HG02571 (cell line): ENCODE results near the gene DNAJB14.
"Not testable (repeated sequence)": the region's sequence is repeated elsewhere in the genome, so short reads cannot be mapped to it uniquely, and the experiment has no call there.

ENCODE experiments used
- ATAC-seq: cut with Tn5 transposase; IDR thresholded peaks from one replicate; pipeline ENCODE4 v1.9.1; 2021; ENCODE audit warnings: mild to moderate bottlenecking, moderate library complexity; ENCODE audit not compliant: unreplicated experiment

Gene DNAJB14

DNA sequence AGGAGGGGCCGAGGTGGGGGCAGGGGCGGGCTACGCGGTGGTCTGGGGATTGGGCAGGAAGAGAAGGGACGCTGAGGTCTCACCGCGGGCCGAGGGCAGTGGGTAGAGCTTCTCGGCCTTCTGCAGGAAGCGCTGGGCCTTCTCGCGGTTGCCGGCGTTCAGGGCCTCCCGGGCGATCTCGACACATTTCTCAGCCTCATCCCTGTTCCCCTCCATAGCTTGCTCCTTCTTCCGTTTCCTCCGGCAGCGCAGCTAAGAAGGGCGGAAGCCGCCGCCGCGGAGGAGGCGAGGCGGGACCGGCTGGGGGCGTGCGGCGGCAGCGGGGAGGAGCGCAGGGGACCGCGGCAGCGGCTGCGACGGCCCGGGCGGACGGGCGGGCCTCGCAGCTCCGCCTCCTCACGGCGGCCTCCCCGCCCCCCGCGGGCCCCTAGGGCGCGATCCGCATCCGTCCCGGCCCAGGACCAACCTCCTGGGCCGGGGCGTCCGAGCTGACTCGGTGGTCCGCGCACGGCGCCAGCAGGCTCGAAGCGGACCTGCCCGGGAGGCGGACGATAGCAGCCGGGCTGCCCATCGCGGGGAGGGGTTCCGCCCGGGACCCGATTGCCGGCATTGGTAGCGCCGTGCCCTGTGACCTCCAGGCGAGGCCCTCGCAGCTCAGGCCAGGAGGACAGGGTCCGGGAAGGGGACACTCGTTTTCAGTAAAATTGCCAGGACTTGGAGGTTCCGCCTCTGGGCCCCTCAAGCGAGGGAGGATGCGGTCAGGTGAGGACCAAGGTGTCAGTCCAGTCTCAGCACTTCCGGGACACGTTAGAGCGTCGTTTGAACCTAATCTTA lies at the start of gene DNAJB14:
TSS of gene DNAJB14 (minus strand) at position 263 of the 834 bp plus-strand sequence. CDS start at position 216, 47 bp downstream.
- peak; percentile 44 for ATAC-seq

DNA sequence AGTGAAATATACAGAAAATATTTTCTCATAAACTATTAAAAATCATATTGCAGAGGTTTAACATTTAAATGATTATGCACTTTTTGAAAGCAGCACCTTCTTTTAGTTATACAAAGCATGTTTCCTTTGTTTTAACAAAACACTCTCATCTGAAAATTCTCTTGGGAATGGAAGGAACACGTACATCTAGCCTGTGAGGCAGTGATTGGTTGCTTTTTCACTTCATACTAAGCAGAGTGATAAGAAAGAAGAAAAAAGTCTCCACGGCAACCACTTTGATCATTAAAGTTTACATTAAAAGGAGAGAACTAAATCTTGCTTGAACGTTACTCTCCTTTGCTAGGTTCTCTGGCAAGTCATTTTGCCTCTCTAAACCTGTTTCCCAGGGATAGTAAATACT lies 45.3 kb upstream of the DNAJB14 start:
- no peak for ATAC-seq

DNA sequence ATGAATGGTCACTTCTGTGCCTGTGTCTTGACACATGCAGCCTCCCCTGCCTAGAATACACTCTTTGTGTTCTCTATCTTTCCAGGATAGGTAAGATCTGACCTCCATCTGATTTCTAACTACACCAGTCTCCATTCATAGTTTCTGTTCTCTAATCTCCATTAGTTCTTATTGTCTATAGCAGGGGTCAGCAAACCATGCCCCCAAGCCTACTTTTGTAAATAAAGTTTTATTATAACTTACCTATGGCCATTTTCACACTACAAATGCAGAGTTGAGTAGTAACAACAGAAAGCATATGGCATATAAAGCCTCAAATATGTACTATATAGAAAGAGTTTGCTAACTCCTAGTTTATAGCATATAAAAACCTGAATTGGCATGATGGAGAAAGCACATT lies 41.3 kb upstream of the DNAJB14 start:
- ATAC-seq = no peak

DNA sequence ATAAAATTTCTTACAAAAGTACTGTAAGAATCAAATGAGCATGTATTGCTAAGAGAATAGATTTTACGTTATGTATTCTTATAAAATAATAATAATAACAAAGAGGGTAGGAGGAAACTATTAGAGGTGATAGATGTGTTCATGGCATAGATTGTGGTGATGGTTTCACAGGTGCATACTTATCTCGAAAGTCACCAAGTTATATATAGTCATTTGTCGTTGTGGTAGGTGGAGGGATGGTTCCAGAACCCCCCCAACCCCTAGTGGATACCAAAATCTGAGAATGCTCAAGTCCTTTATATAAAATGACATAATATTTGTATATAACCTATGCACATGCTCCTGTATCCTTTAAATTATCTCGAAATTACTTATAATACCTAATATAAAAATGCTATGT lies 40.4 kb upstream of the DNAJB14 start:
- no peak for ATAC-seq

DNA sequence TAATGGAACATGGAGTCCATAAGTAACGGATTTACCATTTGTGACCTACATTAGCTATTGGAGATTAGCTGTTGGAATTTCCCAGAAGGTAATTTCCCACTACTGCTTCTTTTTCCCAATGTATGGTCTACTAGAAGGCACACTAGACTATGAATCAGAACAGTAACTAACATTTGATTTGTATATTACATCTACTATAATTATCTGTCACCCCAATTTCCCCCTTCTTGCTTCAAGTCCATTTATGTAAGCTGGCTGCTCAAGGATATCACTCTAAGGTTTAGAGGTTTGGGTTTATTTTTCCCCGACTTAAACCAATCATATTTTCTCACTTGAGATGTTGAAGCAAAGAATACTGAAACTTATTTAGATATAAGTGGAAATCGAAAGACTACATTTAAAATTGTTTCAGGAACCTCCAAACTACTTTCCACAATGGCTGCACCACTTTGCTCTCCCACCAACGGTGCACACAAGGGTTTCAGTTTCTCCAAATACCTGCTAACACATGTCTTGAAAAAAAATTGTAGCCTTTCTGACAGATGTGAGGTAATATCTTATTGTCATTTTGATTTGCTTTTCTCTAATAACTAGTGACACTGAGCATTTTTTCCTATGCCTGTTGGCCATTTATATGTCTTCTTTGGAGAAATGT lies 37.0 kb upstream of the DNAJB14 start:
- ATAC-seq = no peak

DNA sequence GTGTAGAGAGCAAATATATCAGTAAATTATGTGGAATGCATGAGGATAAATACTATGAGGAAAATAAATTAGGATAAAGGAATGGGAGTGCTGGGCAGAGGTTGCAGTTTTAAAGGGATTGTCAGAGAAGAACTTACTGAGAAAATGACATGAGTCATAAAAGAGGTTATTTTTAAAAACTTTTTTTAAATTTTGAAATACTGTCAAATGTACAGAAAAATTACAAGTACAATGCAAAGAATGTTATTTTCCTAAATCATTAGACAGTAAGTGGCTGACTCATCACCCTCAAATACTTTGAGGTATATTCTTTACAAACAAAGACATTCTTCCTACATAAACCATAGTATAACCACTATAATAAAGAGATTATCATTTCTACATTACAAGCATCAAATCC lies 33.5 kb upstream of the DNAJB14 start:
- ATAC-seq = no peak

DNA sequence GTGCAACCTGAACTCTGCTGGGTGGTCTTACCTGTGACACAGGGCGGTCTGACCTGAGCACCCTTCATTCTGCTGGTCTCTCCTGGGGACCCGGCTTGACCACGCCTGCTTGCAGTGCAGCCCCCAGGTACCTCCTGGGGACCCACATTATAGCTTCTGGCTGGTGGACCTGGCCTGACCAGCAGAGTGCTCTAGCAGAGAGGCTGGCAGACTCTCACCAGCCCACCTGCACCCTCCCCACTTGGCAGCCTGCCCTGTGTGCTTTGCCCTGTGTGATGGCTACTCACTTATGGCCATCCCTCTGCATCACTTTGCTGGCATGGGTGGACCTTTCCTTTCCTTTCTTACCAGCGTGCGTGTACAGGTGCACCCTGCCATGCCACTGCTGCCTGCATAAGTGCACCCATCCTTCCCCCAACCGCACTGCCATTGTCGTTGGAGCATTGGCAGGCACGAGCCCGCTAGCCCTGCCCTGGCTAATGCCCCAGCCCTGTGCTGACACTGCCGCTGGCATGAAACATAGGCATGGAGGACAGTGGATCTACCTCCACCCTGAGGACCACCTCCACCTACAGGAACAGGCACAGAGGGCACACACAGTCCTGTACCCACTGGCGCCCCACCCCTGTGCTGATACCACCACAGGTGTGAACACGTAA lies 25.2 kb upstream of the DNAJB14 start:
- ATAC-seq = no peak

DNA sequence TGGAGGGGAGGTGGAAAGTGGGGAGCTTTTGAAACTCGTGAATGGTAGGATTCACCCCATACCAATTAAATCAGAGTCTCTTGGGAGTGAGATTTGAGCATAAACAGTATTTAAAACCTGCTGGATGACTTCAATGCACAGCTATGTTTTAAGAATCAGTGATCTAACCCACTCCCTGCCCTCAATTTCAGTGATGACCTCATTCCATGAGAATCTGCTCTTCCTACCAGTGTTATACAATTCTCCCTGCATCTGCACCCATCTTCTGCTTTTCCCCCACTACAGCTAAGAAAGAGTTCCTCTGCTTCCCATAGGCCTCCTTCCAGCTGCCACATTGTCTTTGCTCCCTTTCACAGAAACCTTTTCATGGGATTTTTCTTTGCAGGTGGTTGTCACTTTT lies 21.9 kb upstream of the DNAJB14 start:
- no peak for ATAC-seq

DNA sequence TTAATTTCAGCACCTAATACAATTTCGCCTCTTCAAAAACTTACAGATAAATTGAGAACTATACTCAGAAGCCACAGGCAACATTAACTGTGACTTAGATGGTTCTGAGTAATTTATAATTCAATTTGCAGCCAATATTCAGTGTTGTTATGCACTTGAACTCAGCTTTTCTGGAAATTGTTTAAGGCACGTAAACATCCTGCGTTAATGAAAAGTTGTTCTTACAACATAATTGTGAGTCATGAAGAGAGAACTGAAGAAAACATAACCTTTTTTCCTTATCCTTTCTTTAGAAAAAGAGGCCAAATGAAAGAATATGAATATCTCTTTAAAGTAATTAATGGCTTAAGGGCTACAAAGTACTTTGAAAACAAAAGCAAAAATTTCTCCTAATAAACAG lies 20.3 kb upstream of the DNAJB14 start:
- no peak for ATAC-seq

DNA sequence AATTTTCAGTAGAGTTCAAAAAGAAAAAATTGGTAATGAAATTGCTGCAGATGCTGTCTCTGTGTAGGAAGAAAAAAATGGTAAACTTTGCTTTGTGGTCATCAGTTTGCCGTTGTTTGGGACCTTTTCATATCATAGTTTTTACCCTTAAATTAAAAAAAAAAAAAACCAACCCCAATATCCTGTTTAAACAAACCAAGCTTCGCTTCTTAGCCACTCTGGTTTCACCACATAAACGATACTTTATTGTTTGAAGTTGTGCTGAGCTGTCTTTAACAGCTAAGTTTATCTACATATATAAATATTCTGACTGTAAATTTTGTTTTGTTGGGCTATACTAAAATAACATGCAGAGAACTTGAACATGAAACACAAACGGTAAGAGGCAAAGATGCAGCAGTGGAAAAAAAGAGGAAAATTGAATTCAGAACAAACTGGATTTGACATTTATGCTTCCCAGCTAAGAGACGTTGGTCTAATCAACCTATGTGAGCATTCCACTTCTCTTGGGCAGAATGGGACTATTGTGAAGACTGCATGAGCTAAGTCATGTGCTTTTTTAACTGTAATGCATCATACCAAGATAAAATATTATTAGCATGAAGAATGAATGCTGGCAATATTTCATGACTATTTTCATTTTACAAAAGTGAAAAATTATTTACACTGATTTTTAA lies 19.4 kb upstream of the DNAJB14 start:
- ATAC-seq = no peak

DNA sequence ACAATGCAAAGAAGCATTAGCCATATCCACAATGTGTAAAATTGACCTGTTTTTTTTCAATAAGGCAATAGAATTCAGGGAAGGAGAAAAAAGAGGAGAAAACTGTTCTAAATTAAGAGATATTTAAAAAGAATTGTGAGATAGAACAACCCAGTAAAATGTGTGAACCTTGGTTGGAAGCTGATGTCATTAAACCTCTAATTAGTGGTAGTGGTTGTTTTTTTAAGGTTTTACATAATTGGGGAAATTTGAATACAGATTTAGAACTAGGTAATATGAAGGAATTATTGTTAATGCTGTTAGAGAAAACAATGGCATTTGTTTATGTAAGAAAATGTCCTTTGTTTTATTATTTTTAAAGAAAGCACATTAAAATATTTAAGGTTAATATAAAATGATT lies 18.8 kb upstream of the DNAJB14 start:
- ATAC-seq = no peak

DNA sequence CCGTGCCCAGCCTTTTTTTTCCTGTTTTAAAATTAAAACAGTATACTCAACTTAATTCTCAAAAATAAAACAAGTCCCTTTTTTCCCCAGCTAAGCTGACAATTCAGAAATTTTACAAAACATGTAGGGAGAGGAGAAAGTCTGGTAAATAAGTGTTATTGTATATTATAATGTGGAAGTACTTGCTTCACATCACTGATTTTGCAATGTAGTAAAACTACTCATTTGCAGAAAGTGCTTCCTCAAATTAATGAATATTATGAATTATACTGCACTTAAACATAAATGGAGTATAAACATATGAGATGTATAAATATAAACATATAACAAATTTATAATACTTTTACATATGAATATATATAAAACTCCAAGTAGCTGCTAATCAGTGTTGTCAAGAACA lies 15.3 kb upstream of the DNAJB14 start:
- no peak for ATAC-seq

DNA sequence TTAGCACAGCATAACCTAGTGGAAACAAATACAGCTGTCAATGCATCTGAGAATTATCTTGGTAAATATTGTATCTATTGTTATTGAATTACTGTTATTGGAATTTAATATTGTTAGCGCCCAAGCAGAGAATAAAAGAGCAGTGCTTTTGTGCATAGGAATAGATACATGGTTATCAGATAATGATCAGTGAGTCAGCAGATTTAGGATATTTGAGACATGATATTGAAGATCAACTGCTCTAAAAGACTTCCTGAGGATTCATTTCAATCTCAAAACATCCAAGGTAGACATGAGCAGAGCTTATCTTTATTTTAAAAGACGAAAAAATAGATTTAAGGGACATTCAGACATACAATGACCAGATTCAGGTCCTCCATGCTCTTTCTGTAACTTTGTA lies 14.2 kb upstream of the DNAJB14 start:
- no peak for ATAC-seq

DNA sequence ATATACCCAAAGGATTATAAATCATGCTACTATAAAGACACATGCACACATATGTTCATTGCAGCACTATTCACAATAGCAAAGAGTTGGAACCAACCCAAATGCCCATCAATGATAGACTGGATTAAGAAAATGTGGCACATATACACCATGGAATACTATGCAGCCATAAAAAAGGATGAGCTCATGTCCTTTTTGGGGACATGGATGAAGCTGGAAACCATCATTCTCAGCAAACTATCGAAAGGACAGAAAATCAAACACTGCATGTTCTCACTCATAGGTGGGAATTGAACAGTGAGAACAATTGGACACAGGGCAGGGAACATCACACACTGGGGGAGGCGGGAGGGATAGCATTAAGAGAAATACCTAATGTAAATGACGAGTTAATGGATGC lies 11.8 kb upstream of the DNAJB14 start:
- ATAC-seq = not testable (repeated sequence)

DNA sequence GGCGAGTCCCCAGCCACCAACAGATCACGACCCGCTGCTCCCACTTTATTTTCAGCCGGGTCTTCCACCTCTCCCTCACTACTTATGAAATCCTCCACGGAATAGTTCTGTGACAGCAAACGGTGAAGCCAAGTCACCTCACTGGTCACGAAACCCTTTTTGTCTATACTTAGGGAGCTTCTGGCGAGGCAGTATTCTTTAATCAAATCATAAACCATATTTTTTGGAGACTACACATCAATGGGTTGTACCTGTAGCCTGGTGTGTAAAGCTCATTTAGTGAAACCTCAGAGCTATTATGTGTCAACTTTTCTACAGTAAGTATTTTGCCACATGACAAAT lies 4.5 kb upstream of the DNAJB14 start:
- no peak for ATAC-seq

DNA sequence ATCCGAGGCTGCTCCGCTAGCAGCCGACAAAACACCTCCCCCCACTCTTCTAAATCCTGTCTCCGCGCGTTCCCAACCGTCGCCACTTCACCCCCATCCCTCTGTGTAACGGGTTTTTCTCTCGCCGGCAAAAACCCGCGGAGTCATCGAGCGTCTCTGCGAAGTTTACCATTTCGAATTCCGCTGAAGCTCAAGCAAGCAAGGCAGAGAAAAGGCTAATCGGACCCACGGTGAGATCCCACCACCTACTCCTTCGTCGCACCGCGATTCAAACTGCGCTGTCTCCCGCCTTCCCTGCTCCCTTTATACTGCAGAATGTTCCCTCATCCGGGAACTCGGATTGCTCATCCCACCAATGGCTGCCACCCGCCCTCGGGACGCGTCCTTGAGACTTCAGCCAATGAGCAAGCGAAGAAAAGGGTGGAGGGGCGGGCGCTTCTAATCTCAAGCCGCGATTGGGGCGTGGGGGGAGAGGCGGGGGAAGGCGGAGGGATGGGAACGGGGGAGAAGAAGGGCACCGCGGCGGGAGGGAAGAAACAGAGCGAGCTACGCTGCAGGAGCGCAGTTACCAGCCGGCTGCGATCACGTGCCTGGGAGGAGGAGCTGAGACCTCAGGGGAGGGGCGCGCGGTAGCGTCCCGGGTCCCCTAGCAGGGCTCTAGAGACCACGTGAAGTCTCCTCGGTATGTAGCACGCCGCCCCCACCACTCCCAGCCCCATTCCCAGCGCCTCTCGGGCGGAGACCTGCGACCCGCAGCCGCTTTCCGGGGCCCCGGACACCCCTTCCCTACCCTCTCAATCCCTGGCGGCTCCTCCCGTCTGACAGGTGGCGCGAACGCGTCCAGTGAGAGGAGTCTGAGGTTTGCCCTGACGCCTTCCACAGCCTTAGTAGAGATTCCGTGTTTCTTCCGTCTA lies 3.8 kb upstream of the DNAJB14 start, which contains the start of gene H2AZ1:
TSS of gene H2AZ1 (minus strand) at position 277 of the 914 bp plus-strand sequence. CDS start at position 172, 105 bp downstream.
- peak; percentile 56 for ATAC-seq

DNA sequence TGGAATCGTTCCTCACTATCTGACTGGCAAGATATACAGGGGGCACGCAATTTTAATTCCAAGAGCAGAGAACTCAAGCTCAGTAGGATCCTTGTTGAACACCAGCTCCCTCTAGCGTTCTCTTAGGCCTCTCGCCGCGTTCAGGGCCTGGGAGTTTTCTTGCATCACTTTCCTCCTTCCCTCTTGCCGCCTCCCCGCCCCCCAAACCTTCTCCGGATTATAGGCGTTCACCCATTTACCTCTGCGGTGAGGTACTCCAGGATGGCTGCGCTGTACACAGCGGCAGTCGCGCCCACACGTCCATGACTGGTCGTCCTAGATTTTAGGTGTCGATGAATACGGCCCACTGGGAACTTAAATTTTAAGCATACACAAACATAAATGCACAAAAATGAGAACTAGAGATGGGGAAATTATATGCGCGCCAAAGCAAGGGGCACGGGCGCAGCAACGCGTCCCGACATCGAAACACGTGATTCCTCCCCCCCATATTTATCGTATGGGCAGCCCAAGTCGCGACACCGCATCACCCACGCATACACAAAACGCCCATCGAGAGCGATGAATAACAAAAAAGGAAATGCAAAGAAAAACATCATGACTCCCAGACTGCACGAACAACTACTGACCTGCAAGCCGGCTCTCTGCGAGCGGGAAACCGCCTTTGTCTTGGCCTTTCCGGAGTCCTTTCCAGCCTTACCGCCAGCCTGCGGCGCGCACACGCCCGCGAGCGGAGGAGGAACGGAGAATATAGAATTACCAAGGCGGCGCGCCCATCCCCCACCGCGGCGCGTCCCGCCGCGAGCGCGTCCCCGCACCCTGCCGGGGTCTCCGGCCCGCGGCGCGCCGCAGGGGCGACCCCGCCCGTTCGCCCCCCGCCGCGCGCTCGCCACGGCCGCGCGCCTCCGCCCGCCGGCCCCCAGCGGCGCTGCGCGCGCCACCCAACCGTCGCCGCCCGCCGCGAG lies 2.9 kb upstream of the DNAJB14 start:
- peak; percentile 26 for ATAC-seq

DNA sequence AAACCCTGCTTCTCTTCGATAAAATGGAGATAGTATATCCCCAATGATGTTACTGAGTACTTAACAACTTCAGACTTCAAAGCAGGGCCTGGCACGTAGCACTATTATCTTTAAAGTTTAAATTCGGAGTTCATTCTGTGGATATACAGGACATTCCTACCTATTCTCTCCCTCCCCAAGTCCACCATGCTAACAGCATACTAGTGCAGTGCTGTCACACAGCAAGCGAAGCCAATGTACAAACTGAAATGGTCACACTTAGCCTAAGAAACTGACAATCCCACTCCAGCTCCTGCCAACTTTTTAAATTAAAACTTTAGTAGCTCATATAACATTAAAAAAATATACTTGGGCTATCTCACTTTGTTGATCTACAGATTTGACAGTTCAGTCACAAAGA lies 1.2 kb upstream of the DNAJB14 start:
- ATAC-seq = no peak

DNA sequence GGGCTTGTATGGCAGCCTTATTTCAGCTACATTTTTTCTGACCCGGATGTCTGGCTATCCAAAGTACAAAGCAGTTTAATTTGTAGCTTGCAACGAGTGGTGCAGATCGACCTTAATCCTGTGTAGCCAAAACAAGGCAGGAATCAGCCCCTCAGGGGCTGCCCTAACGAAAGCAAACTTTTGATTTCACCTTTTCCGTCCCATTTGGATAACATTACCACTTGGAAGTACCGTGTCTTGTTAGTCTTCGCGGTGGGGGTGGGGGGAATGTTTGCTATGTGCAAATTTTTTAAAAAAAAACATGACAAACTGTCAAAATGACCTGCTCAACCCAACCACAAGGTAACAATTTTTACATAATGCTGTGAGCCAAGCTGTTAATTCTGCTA lies 766 bp upstream of the DNAJB14 start:
- no peak for ATAC-seq
